Measurements from ENCODE around the gene PALS1. TPM values are rescaled to one million over a fixed set of nuclear protein-coding genes. Genes with fewer than 3 reads are reported as not detected.
"Not testable (repeated sequence)": the region's sequence is repeated elsewhere in the genome, so short reads cannot be mapped to it uniquely, and the experiment has no call there.

PALS1 gene
- total and polyA plus RNA-seq, 5 experiments from 2014 or later: 2.4 to 21.2 (median 3.0) TPM

DNA sequence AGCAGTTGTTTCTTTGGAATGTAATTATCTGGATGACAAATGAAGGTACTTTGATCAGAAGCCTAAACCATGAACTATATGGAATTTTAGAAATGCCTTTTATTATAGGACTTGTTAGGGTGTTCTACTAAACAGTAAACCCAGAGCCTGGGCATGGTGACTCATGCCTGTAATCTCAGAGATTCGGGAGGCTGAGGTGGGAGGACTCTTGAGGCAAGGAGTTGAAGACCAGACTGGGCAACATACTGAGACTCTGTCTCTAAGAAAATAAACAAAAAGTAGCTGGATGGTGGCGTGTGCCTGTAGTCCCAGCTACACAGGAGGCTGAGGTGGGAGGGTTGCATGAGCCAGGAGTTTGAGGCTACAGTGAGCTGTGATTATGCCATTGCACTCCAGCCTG, 23.9 kb downstream of the PALS1 start:
- no peak for ATAC-seq
- Mint-ChIP-seq H3K36me3 (peaks cover 0 to 3% (median 0%) of the 10 kb centered on the region in 3 donors), H3K4me1 (peaks cover 19 to 54% (median 26%) of the 10 kb centered on the region in 4 donors), H3K27ac (peak overlapping the region in 1 of 10 donors; percentile 79), H3K4me3 (no peak overlapping the region), H3K9me3 (no peaks in the 10 kb centered on the region), H3K27me3 (no peaks in the 10 kb centered on the region)
- DNase-seq: no peak
- POLR2A ChIA-PET: no interaction called here

- H3K4me3 Mint-ChIP-seq: no peak overlapping the region
- ATAC-seq (no peak), DNase-seq (no peak)
- H3K4me1 Mint-ChIP-seq: peaks cover 18 to 36% (median 22%) of the 10 kb centered on the region in 4 donors
- peaks cover 0 to 24% (median 17%) of the 10 kb centered on the region in 3 donors for H3K36me3 Mint-ChIP-seq
- no peaks in the 10 kb centered on the region for H3K9me3 Mint-ChIP-seq
- peak overlapping the region in 1 of 10 donors; percentile 8 for H3K27ac Mint-ChIP-seq
- POLR2A ChIA-PET: no interaction called here
- H3K27me3 Mint-ChIP-seq: no peaks in the 10 kb centered on the region
Observed at GRCh38 chr14:67267576-67268328, 26.5 kb downstream of the PALS1 start.

DNA sequence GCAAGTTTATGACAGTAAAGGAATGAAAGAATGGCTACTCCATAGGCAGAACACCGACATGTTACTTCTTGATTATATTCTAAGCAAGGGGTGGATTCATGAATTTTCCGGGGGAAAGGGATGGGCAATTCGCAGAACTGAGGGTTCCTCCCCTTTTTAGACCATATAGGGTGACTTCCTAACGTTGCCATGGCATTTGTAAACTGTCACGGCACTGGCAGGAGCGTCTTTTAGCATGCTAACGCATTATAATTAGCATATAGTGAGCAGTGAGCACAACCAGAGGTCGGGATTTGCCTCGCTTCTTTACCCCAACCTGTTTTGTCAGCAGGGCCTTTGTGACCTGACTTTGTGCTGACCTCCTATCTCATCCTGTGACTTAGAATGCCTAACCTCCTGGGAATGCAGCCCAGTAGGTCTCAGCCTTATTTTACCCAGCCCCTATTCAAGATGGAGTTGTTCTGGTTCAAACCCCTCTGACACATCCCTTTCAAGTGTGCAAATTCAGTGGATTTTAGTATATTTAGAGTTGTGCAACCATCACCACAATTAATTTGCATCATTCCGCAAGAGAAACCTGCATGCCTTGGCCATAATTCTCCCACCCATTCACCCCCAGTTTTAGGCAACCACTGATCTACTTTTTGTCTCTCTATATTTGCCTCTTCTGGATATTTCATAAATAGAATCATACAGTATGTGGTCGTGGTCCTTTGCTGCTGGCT, 27.4 kb downstream of the PALS1 start:
- DNase-seq (no peak), ATAC-seq (no peak)
- POLR2A ChIA-PET: no interaction called here
- Mint-ChIP-seq H3K36me3 (peaks cover 0 to 31% (median 25%) of the 10 kb centered on the region in 3 donors), H3K9me3 (peaks cover 0 to 2% (median 0%) of the 10 kb centered on the region in 9 donors), H3K4me3 (no peak overlapping the region), H3K27me3 (no peaks in the 10 kb centered on the region), H3K4me1 (peaks cover 16 to 28% (median 18%) of the 10 kb centered on the region in 4 donors), H3K27ac (peak overlapping the region in 1 of 10 donors; percentile 8)

GRCh38 chr14:67269298-67270060, 28.2 kb downstream of the PALS1 start:
- H3K9me3 Mint-ChIP-seq: peaks cover 0 to 2% (median 0%) of the 10 kb centered on the region in 9 donors
- H3K4me3 Mint-ChIP-seq: no peak overlapping the region
- no peaks in the 10 kb centered on the region for H3K27me3 Mint-ChIP-seq
- peaks cover 0 to 34% (median 29%) of the 10 kb centered on the region in 3 donors for H3K36me3 Mint-ChIP-seq
- peak overlapping the region in 1 of 10 donors; percentile 24 for H3K27ac Mint-ChIP-seq
- peaks cover 14 to 24% (median 17%) of the 10 kb centered on the region in 4 donors for H3K4me1 Mint-ChIP-seq
- DNase-seq (no peak), ATAC-seq (no peak)
- POLR2A ChIA-PET: no interaction called here

DNA sequence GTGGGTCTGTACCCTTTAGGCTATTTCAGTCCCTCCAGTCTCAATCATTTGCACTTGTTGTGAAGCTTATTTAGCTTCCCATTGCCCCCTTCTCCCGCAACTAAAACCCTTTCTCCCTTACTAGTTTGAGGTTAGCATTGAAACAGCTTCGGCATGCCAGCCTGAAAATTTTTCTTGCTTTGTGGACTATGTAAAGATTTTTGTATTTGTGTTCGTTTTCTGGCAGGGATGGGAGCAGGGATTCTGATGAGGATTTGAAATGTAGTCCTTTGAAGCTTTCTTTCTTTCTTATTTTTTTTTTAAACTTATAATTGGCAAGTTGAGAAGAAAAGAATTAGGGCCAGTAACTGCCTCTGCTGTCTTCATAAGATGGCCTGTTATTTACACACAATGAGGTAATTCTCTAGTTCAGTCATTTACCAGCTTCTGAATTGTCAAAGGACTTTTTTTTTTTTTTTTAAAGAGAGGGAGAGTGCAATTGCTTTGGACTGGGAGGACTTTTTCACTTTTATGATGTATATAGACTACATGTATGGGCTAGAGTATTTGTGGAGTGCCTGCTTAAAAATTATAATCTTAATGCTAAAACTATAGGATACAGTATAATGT, 29.0 kb downstream of the PALS1 start:
- DNase-seq (no peak), ATAC-seq (no peak)
- H3K4me3 Mint-ChIP-seq: no peak overlapping the region
- peak overlapping the region in 1 of 10 donors; percentile 32 for H3K27ac Mint-ChIP-seq
- no peaks in the 10 kb centered on the region for H3K27me3 Mint-ChIP-seq
- peaks cover 0 to 2% (median 0%) of the 10 kb centered on the region in 9 donors for H3K9me3 Mint-ChIP-seq
- peaks cover 0 to 36% (median 34%) of the 10 kb centered on the region in 3 donors for H3K36me3 Mint-ChIP-seq
- POLR2A ChIA-PET: interaction anchor here (1.0 kb wide), 1 partner anchor 29 kb away, joined by 6 read pairs; the partner anchor contains the start of gene PALS1
- H3K4me1 Mint-ChIP-seq: peaks cover 11 to 24% (median 17%) of the 10 kb centered on the region in 4 donors

GRCh38 chr14:67270933-67271332, 29.7 kb downstream of the PALS1 start:
- Mint-ChIP-seq H3K4me1 (peaks cover 13 to 29% (median 18%) of the 10 kb centered on the region in 4 donors), H3K9me3 (peaks cover 0 to 2% (median 0%) of the 10 kb centered on the region in 9 donors), H3K27ac (no peak overlapping the region), H3K27me3 (no peaks in the 10 kb centered on the region), H3K36me3 (peaks cover 0 to 36% (median 34%) of the 10 kb centered on the region in 3 donors), H3K4me3 (no peak overlapping the region)
- DNase-seq: no peak
- no peak for ATAC-seq
- POLR2A ChIA-PET: interaction anchor here (1.0 kb wide), 1 partner anchor 30 kb away, joined by 6 read pairs; the partner anchor contains the start of gene PALS1

DNA sequence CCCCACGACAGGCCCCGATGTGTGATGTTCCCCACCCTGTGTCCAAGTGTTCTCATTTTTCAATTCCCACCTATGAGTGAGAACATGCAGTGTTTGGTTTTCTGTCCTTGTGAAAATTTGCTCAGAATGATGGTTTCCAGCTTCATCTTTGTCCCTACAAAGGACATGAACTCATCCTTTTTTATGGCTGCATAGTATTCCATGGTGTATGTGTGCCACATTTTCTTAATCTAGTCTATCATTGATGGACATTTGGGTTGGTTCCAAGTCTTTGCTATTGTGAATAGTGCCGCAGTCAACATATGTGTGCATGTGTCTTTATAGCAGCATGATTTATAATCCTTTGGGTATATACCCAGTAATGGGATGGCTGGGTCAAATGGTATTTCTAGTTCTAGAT, 32.0 kb downstream of the PALS1 start:
- H3K27ac Mint-ChIP-seq, DNase-seq, ATAC-seq, POLR2A ChIA-PET, H3K9me3 Mint-ChIP-seq, H3K27me3 Mint-ChIP-seq, H3K4me3 Mint-ChIP-seq: not testable (repeated sequence)
- peaks cover 9 to 27% (median 18%) of the 10 kb centered on the region in 4 donors for H3K4me1 Mint-ChIP-seq
- H3K36me3 Mint-ChIP-seq: peaks cover 0 to 40% (median 34%) of the 10 kb centered on the region in 3 donors

DNA sequence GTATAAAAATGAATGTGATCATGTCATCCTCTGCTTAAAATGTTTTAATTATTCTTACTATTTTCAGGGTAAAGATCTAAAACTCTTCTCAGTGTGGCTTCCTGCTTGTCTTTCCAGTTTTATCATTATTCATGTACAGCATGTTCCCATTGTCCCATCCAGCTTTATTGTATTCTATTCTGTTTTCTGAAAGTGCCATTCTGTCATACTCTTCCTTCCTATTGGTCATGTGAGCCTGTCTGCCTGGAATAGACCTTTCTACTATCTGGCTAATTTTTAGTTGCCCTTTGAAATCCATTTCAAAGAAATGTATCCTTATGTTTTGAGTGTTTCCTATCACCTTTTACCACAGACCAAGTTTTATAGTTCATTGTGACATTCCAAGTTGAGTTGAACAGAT, 34.9 kb downstream of the PALS1 start:
- POLR2A ChIA-PET: no interaction called here
- Mint-ChIP-seq H3K4me1 (peaks cover 6 to 20% (median 11%) of the 10 kb centered on the region in 4 donors), H3K4me3 (no peak overlapping the region), H3K36me3 (peaks cover 0 to 50% (median 35%) of the 10 kb centered on the region in 3 donors), H3K9me3 (peaks cover 0 to 2% (median 0%) of the 10 kb centered on the region in 9 donors), H3K27ac (peak overlapping the region in 1 of 10 donors; percentile 63), H3K27me3 (no peaks in the 10 kb centered on the region)
- DNase-seq (no peak), ATAC-seq (no peak)

DNA sequence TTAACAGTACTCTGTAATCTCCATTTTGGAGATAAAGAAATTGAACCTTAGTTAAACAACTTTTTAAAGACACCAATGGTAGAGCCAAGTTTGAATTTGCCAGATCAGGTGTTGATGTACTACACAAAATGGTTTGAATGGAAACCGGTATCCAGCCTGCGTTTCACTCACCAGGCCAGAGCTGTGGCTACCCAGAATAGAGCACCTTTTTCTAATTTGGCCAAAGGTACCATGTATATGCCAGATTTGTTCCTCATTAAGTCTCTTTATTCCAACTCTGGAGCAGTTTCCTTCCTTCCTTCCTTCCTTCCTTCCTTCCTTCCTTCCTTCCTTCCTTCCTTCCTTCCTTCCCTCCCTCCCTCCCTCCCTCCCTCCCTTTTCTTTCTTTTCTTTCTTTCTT, 39.3 kb downstream of the PALS1 start:
- Mint-ChIP-seq H3K4me1 (peaks cover 4 to 17% (median 8%) of the 10 kb centered on the region in 4 donors), H3K9me3 (no peaks in the 10 kb centered on the region), H3K27ac (peak overlapping the region in 1 of 10 donors; percentile 41), H3K4me3 (no peak overlapping the region), H3K27me3 (no peaks in the 10 kb centered on the region), H3K36me3 (peaks cover 0 to 26% (median 5%) of the 10 kb centered on the region in 3 donors)
- POLR2A ChIA-PET: no interaction called here
- no peak for DNase-seq
- no peak for ATAC-seq

GRCh38 chr14:67285876-67286452, 44.7 kb downstream of the PALS1 start:
- H3K27me3 Mint-ChIP-seq: no peaks in the 10 kb centered on the region
- H3K4me3 Mint-ChIP-seq: no peak overlapping the region
- H3K4me1 Mint-ChIP-seq: peaks cover 0 to 2% (median under 1%) of the 10 kb centered on the region in 4 donors
- no peak for ATAC-seq
- H3K9me3 Mint-ChIP-seq: no peaks in the 10 kb centered on the region
- peak in 3 of 10 donors; percentile 33 to 44 (median 42) for DNase-seq
- POLR2A ChIA-PET: interaction anchor here (1.4 kb wide), 1 partner anchor 927 kb away, joined by 4 read pairs; no protein-coding TSS in a partner anchor
- H3K27ac Mint-ChIP-seq: peak overlapping the region in 2 of 10 donors; percentile 13 to 17
- H3K36me3 Mint-ChIP-seq: peaks cover 0 to 10% (median 0%) of the 10 kb centered on the region in 3 donors

Measured in naive thymus-derived CD8-positive, alpha-beta T cell (primary cell).